SIG-M5 treated with dmso at 0.1 percent for 504 hours (cell line): ENCODE data around the gene TTC21A.
"Not testable (repeated sequence)": the region's sequence is repeated elsewhere in the genome, so short reads cannot be mapped to it uniquely, and the experiment has no call there.

Experiments
- DNase-seq: peaks from one replicate; lab custom pipeline; 2025; ENCODE audit not compliant: unreplicated experiment; lab: John Stamatoyannopoulos, UW

The TTC21A gene

GRCh38 chr3:39148435-39149058 lies 41.1 kb downstream of the TTC21A start:
- DNase-seq, result peak; percentile 49

- no peak for DNase-seq
Measured at GRCh38 chr3:39149059-39149455, 41.6 kb downstream of the TTC21A start.

GRCh38 chr3:39149498-39150147 lies 42.1 kb downstream of the TTC21A start:
- no peak for DNase-seq

GRCh38 chr3:39150148-39150802 lies 42.8 kb downstream of the TTC21A start:
- no peak for DNase-seq

- DNase-seq, result peak; percentile 42
Measured at GRCh38 chr3:39150803-39151631, 43.5 kb downstream of the TTC21A start.

- DNase-seq, result no peak
Measured at GRCh38 chr3:39153977-39154279, 46.4 kb downstream of the TTC21A start.

- DNase-seq, result no peak
Measured at GRCh38 chr3:39154280-39155021, 47.0 kb downstream of the TTC21A start.

- no peak for DNase-seq
Measured at GRCh38 chr3:39156421-39156820, 48.9 kb downstream of the TTC21A start.

GRCh38 chr3:39157359-39157758 lies 49.9 kb downstream of the TTC21A start:
- no peak for DNase-seq

GRCh38 chr3:39158148-39158715 lies 50.8 kb downstream of the TTC21A start:
- no peak for DNase-seq

- no peak for DNase-seq
Measured at GRCh38 chr3:39164414-39164813, 56.9 kb downstream of the TTC21A start.

GRCh38 chr3:39165518-39165917 lies 58.0 kb downstream of the TTC21A start:
- no peak for DNase-seq

- DNase-seq, result no peak
Measured at GRCh38 chr3:39166134-39166710, 58.7 kb downstream of the TTC21A start.

- peak; percentile 60 for DNase-seq
Measured at GRCh38 chr3:39166932-39167532, 59.6 kb downstream of the TTC21A start.

GRCh38 chr3:39168156-39168780 lies 60.8 kb downstream of the TTC21A start:
- no peak for DNase-seq

- no peak for DNase-seq
Measured at GRCh38 chr3:39169712-39170111, 62.2 kb downstream of the TTC21A start.

GRCh38 chr3:39170461-39170860 lies 63.0 kb downstream of the TTC21A start:
- no peak for DNase-seq

GRCh38 chr3:39170877-39171276 lies 63.4 kb downstream of the TTC21A start:
- not testable (repeated sequence) for DNase-seq

- DNase-seq, result no peak
Measured at GRCh38 chr3:39171860-39172259, 64.4 kb downstream of the TTC21A start.
